Stimulated activated CD4-positive, alpha-beta T cell treated with anti-CD3 and anti-CD28 coated beads, Interleukin-4, amount 100 ng/mL, for 1 hour (primary cell): ENCODE data around the gene SYNPO.

Source experiments
- DNase-seq: peaks from one replicate; pipeline ENCODE4 v3.0.0-alpha.2; 2020

The SYNPO gene

DNA sequence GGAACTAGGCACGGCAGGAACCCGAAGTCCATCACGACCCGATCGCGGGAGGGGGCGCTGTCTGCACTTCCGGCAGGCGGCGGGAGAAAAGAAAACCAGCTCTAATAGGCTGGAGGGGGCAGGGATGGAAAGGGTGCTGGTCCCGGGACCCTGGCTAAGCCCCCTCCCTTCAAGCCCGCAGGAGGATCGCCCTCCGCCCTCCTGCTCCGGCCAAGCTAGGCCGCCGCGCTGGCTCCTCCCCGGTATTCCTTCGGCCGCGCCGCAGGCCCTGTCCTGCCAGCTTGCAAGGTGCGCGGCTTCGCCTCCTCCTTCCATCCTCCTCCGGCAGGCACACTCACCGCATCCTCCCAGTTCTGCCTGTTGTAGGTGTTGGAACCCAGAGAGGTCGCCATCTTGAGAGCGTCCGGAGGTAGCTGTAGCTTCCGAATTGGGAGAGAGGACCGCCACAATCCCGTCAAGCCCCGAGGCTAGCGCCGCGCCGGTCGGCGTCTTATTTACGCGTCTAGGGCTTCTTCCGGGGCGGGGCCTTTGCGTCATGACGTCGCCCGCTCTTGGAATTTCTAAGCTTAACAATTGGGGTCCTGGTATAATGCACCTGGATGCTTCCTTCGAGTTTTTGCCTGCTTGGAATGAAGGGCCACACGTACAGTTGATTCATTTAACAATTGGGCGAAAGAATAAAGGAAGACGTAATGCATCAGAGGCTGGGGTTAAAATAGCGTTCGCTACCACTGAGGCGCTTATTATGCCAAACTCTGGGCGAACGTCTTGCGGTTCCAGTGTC, 60.3 kb downstream of the SYNPO start, which contains the start of gene RBM22:
TSS of gene RBM22 (minus strand) at position 469 of the 784 bp plus-strand sequence. CDS start at position 392, 77 bp downstream.
- peak; percentile 92 for DNase-seq

DNA sequence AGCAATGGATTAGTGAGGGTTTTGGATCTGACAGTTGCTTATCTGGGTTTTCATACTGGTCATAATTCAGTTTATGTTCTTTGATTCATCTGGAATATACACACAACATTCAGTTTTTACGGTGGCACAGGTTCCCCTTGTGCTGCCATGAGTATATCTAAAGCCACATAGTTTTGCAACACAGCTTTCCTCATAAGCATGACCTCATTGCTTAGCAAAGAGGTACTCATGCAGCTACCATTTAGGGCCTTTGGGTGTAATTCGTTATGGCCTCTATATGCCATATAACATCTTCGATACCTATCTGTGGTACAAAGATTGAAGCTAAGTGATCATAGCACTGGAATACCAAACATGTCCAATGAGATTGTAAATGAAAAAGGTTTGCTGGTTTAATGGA, 63.3 kb downstream of the SYNPO start:
- DNase-seq, result no peak

- no peak for DNase-seq
Observed at GRCh38 chr5:150706776-150707390, 66.4 kb downstream of the SYNPO start.
